ENCODE data around the gene SLC29A4. TPM values are rescaled to one million over a fixed set of nuclear protein-coding genes. Genes with fewer than 3 reads are reported as not detected.
"Not testable (repeated sequence)": the region's sequence is repeated elsewhere in the genome, so short reads cannot be mapped to it uniquely, and the experiment has no call there.

Gene SLC29A4
- total RNA-seq, 1 experiment from 2014 or later, result 38.9 TPM

GRCh38 chr7:5322621-5323410 lies 40.1 kb downstream of the SLC29A4 start:
- intact Hi-C loops (cut with micrococcal nuclease; ENCODE audit: unreplicated experiment), result no loop called here
- no peaks in the 10 kb centered on the region; the same call in 1 of the 2 replicates for H3K9me3 ChIP-seq (ENCODE audit: control insufficient read depth, insufficient read depth, low read depth, low read length)
- TSS peak; percentile 45 for BruUV-seq (replicated peaks)
- no peaks in the 10 kb centered on the region for H3K27me3 ChIP-seq (ENCODE audit: control insufficient read depth, insufficient read depth, low read length)
- H3K4me3 ChIP-seq (ENCODE audit: low read depth in 2 of 2, low read length in 2 of 2), result no peak overlapping the region
- no peaks in the 10 kb centered on the region for H3K4me1 ChIP-seq (ENCODE audit: control insufficient read depth, insufficient read depth, low read length)
- DNase-seq (ENCODE audit: low read depth, low spot score), result no peak
- no peak overlapping the region for H3K27ac ChIP-seq (ENCODE audit: low read length)
- peak; percentile 40 for ATAC-seq
- ChIA-PET CTCF (no interaction called here), POLR2A (no interaction called here)
- in situ Hi-C loops (cut with HindIII; ENCODE audit: low pct_unique_long_range_greater_than_20kb, low sequenced_read_pairs), result no loop called here
- H3K36me3 ChIP-seq (ENCODE audit: control insufficient read depth, insufficient read depth, low read length), result peaks cover 4% of the 10 kb centered on the region
- TF ChIP-seq, protein P1, sequence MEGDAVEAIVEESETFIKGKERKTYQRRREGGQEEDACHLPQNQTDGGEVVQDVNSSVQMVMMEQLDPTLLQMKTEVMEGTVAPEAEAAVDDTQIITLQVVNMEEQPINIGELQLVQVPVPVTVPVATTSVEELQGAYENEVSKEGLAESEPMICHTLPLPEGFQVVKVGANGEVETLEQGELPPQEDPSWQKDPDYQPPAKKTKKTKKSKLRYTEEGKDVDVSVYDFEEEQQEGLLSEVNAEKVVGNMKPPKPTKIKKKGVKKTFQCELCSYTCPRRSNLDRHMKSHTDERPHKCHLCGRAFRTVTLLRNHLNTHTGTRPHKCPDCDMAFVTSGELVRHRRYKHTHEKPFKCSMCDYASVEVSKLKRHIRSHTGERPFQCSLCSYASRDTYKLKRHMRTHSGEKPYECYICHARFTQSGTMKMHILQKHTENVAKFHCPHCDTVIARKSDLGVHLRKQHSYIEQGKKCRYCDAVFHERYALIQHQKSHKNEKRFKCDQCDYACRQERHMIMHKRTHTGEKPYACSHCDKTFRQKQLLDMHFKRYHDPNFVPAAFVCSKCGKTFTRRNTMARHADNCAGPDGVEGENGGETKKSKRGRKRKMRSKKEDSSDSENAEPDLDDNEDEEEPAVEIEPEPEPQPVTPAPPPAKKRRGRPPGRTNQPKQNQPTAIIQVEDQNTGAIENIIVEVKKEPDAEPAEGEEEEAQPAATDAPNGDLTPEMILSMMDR (IDR thresholded peaks at IDR 0.05), result no peak
- TF ChIP-seq SIN3A (IDR thresholded peaks at IDR 0.05; ENCODE audit: borderline replicate concordance, insufficient read depth, low read depth, low read length) (no peak), POLR2AphosphoS5 (IDR thresholded peaks at IDR 0.05; ENCODE audit: low read depth, low read length) (no peak), REST (IDR thresholded peaks at IDR 0.05; ENCODE audit: insufficient read depth in 1 of 2, low read depth in 2 of 2, low read length in 1 of 2) (no peak), TCF7L2 (IDR thresholded peaks at IDR 0.05; ENCODE audit: low read depth, low read length) (no peak)

DNA sequence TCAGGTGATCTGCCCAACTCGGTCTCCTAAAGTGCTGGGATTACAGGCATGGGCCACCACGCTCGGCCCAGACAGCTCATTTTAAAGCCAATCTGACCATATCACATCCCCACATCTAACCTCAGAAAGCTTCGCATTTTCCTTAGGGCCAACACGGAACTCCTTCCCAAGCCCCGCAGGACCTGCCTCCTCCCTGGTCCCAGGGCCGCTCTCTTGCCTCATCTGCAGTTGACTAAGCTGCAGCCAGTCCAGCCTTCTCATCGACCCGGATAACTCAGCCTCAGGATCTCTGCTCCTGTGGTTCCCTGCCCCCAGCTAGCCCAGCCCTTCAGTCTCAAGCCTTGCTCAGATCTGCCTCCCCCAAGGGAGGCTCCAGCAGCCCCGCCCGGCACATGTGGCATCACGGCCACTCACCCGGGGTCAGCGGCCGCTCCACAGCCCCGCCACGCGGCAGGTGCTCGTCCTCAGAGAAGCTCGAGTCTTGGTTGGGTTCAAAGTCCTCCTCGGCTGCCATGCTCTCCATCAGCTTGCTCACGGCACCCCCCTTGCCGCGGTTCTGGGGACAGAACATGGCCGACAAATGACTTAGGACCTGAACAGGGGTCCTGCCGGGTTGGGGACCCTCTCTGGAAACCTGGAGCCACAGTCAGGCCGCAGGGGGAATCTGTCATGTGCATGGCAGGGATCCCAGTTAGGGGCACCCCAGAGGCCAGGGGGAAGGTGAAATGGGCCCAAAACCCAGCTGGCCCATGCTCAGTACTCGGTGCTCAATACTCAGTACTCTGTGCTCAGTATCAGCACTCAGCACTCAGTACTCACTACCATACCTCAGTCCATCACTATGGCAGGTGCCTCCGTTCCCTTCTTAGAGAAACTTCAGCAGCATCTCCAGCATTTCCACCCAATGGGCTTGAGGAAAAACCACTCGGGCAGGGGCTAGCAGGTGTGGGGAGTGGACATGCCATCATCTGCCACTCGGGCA lies 41.3 kb downstream of the SLC29A4 start:
- ATAC-seq; H3K27ac ChIP-seq (ENCODE audit: low read length); intact Hi-C loops (cut with micrococcal nuclease; ENCODE audit: unreplicated experiment); H3K36me3 ChIP-seq (ENCODE audit: control insufficient read depth, insufficient read depth, low read length); DNase-seq (ENCODE audit: low read depth, low spot score); H3K4me1 ChIP-seq (ENCODE audit: control insufficient read depth, insufficient read depth, low read length); H3K27me3 ChIP-seq (ENCODE audit: control insufficient read depth, insufficient read depth, low read length); BruUV-seq (replicated peaks); CTCF ChIA-PET; H3K4me3 ChIP-seq (ENCODE audit: low read depth in 2 of 2, low read length in 2 of 2); H3K9me3 ChIP-seq (ENCODE audit: control insufficient read depth, insufficient read depth, low read depth, low read length); in situ Hi-C loops (cut with HindIII; ENCODE audit: low pct_unique_long_range_greater_than_20kb, low sequenced_read_pairs): not testable (repeated sequence)
- POLR2A ChIA-PET, result interaction anchor here (0.6 kb wide), 1 partner anchor 30 kb away, joined by 3 read pairs; no protein-coding TSS in a partner anchor
